H9 (cell line): Measurements from ENCODE around the gene MOV10L1. TPM values are rescaled to one million over a fixed set of nuclear protein-coding genes. Genes with fewer than 3 reads are reported as not detected.

Experiments used
- DNase-seq: peaks from one replicate; pipeline ENCODE4 v3.0.0-alpha.2; 2017
- H2AFZ ChIP-seq: one replicate; pipeline ENCODE4 v1.6.1; 2013; ENCODE audit warnings: mild to moderate bottlenecking, low read length, control low read depth, moderate library complexity
- H2AK5ac ChIP-seq: 2 replicates; pipeline ENCODE4 v1.6.1; 2013; ENCODE audit warnings: low read length, control low read depth, mixed read lengths; ENCODE audit not compliant: insufficient read length
- H2BK120ac ChIP-seq: one replicate; pipeline ENCODE4 v1.6.1; 2013; ENCODE audit warnings: low read depth, mild to moderate bottlenecking, low read length, control low read depth, inconsistent platforms; ENCODE audit not compliant: poor library complexity, severe bottlenecking
- H2BK12ac ChIP-seq: 2 replicates; pipeline ENCODE4 v1.6.1; 2013; ENCODE audit warnings: low read length, control low read depth, mixed read lengths, low read depth; ENCODE audit not compliant: insufficient read length
- H2BK15ac ChIP-seq: 2 replicates; pipeline ENCODE4 v1.6.1; 2013; ENCODE audit warnings: low read depth, low read length, control low read depth
- H2BK20ac ChIP-seq: one replicate; pipeline ENCODE4 v1.6.1; 2013; ENCODE audit warnings: low read depth, mild to moderate bottlenecking, low read length, control low read depth, inconsistent platforms; ENCODE audit not compliant: poor library complexity, severe bottlenecking
- H2BK5ac ChIP-seq: 2 replicates; pipeline ENCODE4 v1.6.1; 2013; ENCODE audit warnings: low read length, control low read depth, mixed read lengths; ENCODE audit not compliant: insufficient read length
- H3K14ac ChIP-seq: 2 replicates; pipeline ENCODE4 v1.6.1; 2013; ENCODE audit warnings: low read length, control low read depth; ENCODE audit not compliant: insufficient read depth
- H3K18ac ChIP-seq: 2 replicates; pipeline ENCODE4 v1.6.1; 2013; ENCODE audit warnings: low read depth, mild to moderate bottlenecking, mixed read lengths, low read length, control low read depth; ENCODE audit not compliant: insufficient read length
- H3K23ac ChIP-seq: 2 replicates; pipeline ENCODE4 v1.6.1; 2013; ENCODE audit warnings: low read length, control low read depth, mixed read lengths, low read depth; ENCODE audit not compliant: insufficient read length
- H3K23me2 ChIP-seq: 2 replicates; pipeline ENCODE4 v1.6.1; 2013; ENCODE audit warnings: low read depth, mild to moderate bottlenecking, mixed read lengths, low read length, control low read depth; ENCODE audit not compliant: insufficient read length, poor library complexity, severe bottlenecking
- H3K27ac ChIP-seq: 2 replicates; pipeline ENCODE4 v1.5.1; 2013; ENCODE audit warnings: low read length, control low read depth, mixed read lengths, low read depth; ENCODE audit not compliant: insufficient read length
- H3K27me3 ChIP-seq: 2 replicates; pipeline ENCODE4 v1.6.1; 2013; ENCODE audit warnings: low read length, control low read depth, inconsistent platforms; ENCODE audit not compliant: insufficient read depth
- H3K4ac ChIP-seq: 2 replicates; pipeline ENCODE4 v1.6.1; 2013; ENCODE audit warnings: low read depth, mild to moderate bottlenecking, control low read depth, inconsistent platforms, low read length, moderate library complexity
- H3K4me1 ChIP-seq: 2 replicates; pipeline ENCODE4 v1.6.1; 2013; ENCODE audit warnings: low read length, control low read depth, inconsistent platforms; ENCODE audit not compliant: insufficient read depth
- H3K4me2 ChIP-seq: 2 replicates; pipeline ENCODE4 v1.6.1; 2013; ENCODE audit warnings: low read length, control low read depth, mixed read lengths; ENCODE audit not compliant: insufficient read length, insufficient read depth
- H3K56ac ChIP-seq: 2 replicates; pipeline ENCODE4 v1.6.1; 2013; ENCODE audit warnings: low read depth, mild to moderate bottlenecking, mixed read lengths, low read length, control low read depth; ENCODE audit not compliant: insufficient read length
- H3K79me1 ChIP-seq: 2 replicates; pipeline ENCODE4 v1.6.1; 2013; ENCODE audit warnings: low read depth, mild to moderate bottlenecking, moderate library complexity, low read length, control low read depth, inconsistent platforms; ENCODE audit not compliant: insufficient read depth, poor library complexity, severe bottlenecking
- H3K79me2 ChIP-seq: 2 replicates; pipeline ENCODE4 v1.6.1; 2013; ENCODE audit warnings: low read length, control low read depth, inconsistent platforms; ENCODE audit not compliant: insufficient read depth
- H3K9ac ChIP-seq: 2 replicates; pipeline ENCODE4 v1.6.1; 2013; ENCODE audit warnings: low read length, control low read depth, mixed read lengths; ENCODE audit not compliant: insufficient read length; ENCODE audit errors: extremely low read depth
- H3K9me3 ChIP-seq: one replicate; pipeline ENCODE4 v1.6.1; 2013; ENCODE audit warnings: low read depth, low read length, inconsistent platforms; ENCODE audit not compliant: control insufficient read depth
- H3T11ph ChIP-seq: one replicate; pipeline ENCODE4 v1.6.1; 2013; ENCODE audit warnings: mild to moderate bottlenecking, low read length, control low read depth, inconsistent platforms
- H4K20me1 ChIP-seq: one replicate; pipeline ENCODE4 v1.6.1; 2013; ENCODE audit not compliant: control insufficient read depth, insufficient read length, insufficient read depth
- H4K5ac ChIP-seq: 2 replicates; pipeline ENCODE4 v1.6.1; 2013; ENCODE audit warnings: low read depth, mild to moderate bottlenecking, mixed read lengths, low read length, control low read depth; ENCODE audit not compliant: insufficient read length
- H4K8ac ChIP-seq: replicated peaks from 2 replicates; pipeline ENCODE4 v1.6.1; 2013; ENCODE audit warnings: low read length, control low read depth, mixed read lengths, low read depth; ENCODE audit not compliant: insufficient read length
- H4K91ac ChIP-seq: 2 replicates; pipeline ENCODE4 v1.6.1; 2013; ENCODE audit warnings: low read depth, mild to moderate bottlenecking, moderate library complexity, mixed read lengths, low read length, control low read depth; ENCODE audit not compliant: insufficient read length
- H3K27ac Mint-ChIP-seq, 3 experiments: 2 replicates in 2 of 3; 3 replicates in 1 of 3; pipeline ENCODE4 v1.8.0; 2020 to 2021; ENCODE audit warnings: mixed read lengths in 3 of 3, mild to moderate bottlenecking in 1 of 3, moderate library complexity in 1 of 3
- H3K27me3 Mint-ChIP-seq: 2 replicates; pipeline ENCODE4 v1.8.0; 2021; ENCODE audit warnings: low read depth, mild to moderate bottlenecking, moderate library complexity, mixed read lengths
- H3K36me3 Mint-ChIP-seq, 3 experiments: 2 replicates in 2 of 3; 3 replicates in 1 of 3; pipeline ENCODE4 v1.8.0; 2020 to 2021; ENCODE audit warnings: low read depth in 3 of 3, mixed read lengths in 3 of 3; ENCODE audit not compliant: insufficient read depth in 1 of 3
- H3K4me1 Mint-ChIP-seq, 2 experiments: 2 replicates each; pipeline ENCODE4 v1.8.0; 2020; ENCODE audit warnings: mixed read lengths in 2 of 2
- H3K4me3 Mint-ChIP-seq, 2 experiments: 2 replicates in 1 of 2; 3 replicates in 1 of 2; pipeline ENCODE4 v1.8.0; 2020 to 2021; ENCODE audit warnings: mild to moderate bottlenecking in 2 of 2, mixed read lengths in 2 of 2, moderate library complexity in 1 of 2
- H3K9me3 Mint-ChIP-seq, 2 experiments: 2 replicates in 1 of 2; 3 replicates in 1 of 2; pipeline ENCODE4 v1.8.0; 2020; ENCODE audit warnings: mild to moderate bottlenecking in 2 of 2, mixed read lengths in 2 of 2, moderate library complexity in 1 of 2
- CTCF ChIP-seq: fragments of 200-600 bp; sonication (generic); conservative IDR thresholded peaks from 3 replicates; pipeline ENCODE4 v1.8.0; 2021; ENCODE audit warnings: antibody characterized with exemption, mild to moderate bottlenecking
- WGBS: extraction: QIAGEN DNeasy Blood & Tissue Kit; methylation state at CpG from one replicate; pipeline ENCODE4 v1.1.7; 2013; ENCODE audit warnings: missing lambda C conversion rate, low lambda C conversion rate, mixed read lengths; ENCODE audit not compliant: insufficient read length; ENCODE audit errors: extremely low coverage; 5-methylcytosine and 5-hydroxymethylcytosine counted together
- total RNA-seq: library from RNA; stranded (reverse); gene quantifications from 2 replicates; pipeline ENCODE4 v1.2.1, GENCODE V29; 2021

The MOV10L1 gene
- total RNA-seq, 1 experiment from 2014 or later, result not detected

- H3K27me3 Mint-ChIP-seq, result no peaks in the 10 kb centered on the region
- H3K27ac Mint-ChIP-seq, result peak overlapping the region in 1 of 3 experiments; percentile 89; a peak in 1 of 7 replicates
- Histone ChIP-seq H4K20me1 (peaks cover 3% of the 10 kb centered on the region), H3K9me3 (no peaks in the 10 kb centered on the region), H3K79me1 (no peaks in the 10 kb centered on the region), H3K23me2 (peaks cover 13% of the 10 kb centered on the region), H3K9ac (no peak overlapping the region), H4K8ac (no peak overlapping the region), H3K14ac (no peak overlapping the region), H2BK15ac (no peak overlapping the region), H2BK5ac (no peak overlapping the region), H2AFZ (no peak overlapping the region), H2BK120ac (no peak overlapping the region), H3K4me2 (peak overlapping the region; percentile 54), H2BK20ac (no peak overlapping the region), H3K27me3 (no peaks in the 10 kb centered on the region), H3K79me2 (no peaks in the 10 kb centered on the region; the same call in 1 of the 2 replicates), H3K4ac (no peak overlapping the region), H3K4me1 (no peaks in the 10 kb centered on the region), H3K18ac (no peak overlapping the region), H3K27ac (no peak overlapping the region), H3T11ph (no peak overlapping the region), H3K56ac (no peak overlapping the region), H3K23ac (no peak overlapping the region), H4K5ac (no peak overlapping the region), H4K91ac (no peak overlapping the region), H2BK12ac (no peak overlapping the region), H2AK5ac (no peak overlapping the region)
- no peak for TF ChIP-seq CTCF
- DNase-seq, result no peak
- WGBS, result no CpG with 5 or more reads among the region's 13 CpGs
- peak overlapping the region; percentile 72 to 86 for H3K4me3 Mint-ChIP-seq
- H3K4me1 Mint-ChIP-seq, result peaks cover 12 to 17% of the 10 kb centered on the region in 2 experiments
- peaks cover 16 to 40% (median 35%) of the 10 kb centered on the region in 3 experiments for H3K36me3 Mint-ChIP-seq
- peaks cover 5 to 6% of the 10 kb centered on the region in 2 experiments; a peak in 3 of 5 replicates for H3K9me3 Mint-ChIP-seq
These were observed 112.4 kb downstream of the MOV10L1 start for GRCh38 chr22:50202130-50202666.
